Trophoblast cell (in vitro differentiated cells and primary cell): Measurements from ENCODE around the gene GLI2.

Experiments
- DNase-seq, 2 donors: peaks; one replicate each; pipeline ENCODE4 v3.0.0-alpha.2; 2016
- H2AFZ ChIP-seq: 2 replicates; pipeline ENCODE4 v1.6.1; 2013; ENCODE audit warnings: low read length, moderate library complexity, mild to moderate bottlenecking; ENCODE audit not compliant: insufficient read depth, poor library complexity
- H2AK5ac ChIP-seq: 2 replicates; pipeline ENCODE4 v1.6.1; 2013; ENCODE audit warnings: mild to moderate bottlenecking, low read length
- H2BK120ac ChIP-seq: 2 replicates; pipeline ENCODE4 v1.6.1; 2013; ENCODE audit warnings: low read length, mild to moderate bottlenecking, moderate library complexity; ENCODE audit not compliant: insufficient read depth, poor library complexity
- H2BK12ac ChIP-seq: 2 replicates; pipeline ENCODE4 v1.6.1; 2013; ENCODE audit warnings: mild to moderate bottlenecking, low read length, moderate library complexity
- H2BK5ac ChIP-seq: 2 replicates; pipeline ENCODE4 v1.6.1; 2013; ENCODE audit warnings: low read length, low read depth, moderate library complexity, mild to moderate bottlenecking; ENCODE audit not compliant: poor library complexity
- H3K14ac ChIP-seq: 2 replicates; pipeline ENCODE4 v1.6.1; 2013; ENCODE audit warnings: mild to moderate bottlenecking, low read length
- H3K18ac ChIP-seq: 2 replicates; pipeline ENCODE4 v1.6.1; 2013; ENCODE audit warnings: mild to moderate bottlenecking, low read length
- H3K23ac ChIP-seq: 2 replicates; pipeline ENCODE4 v1.6.1; 2013; ENCODE audit warnings: low read length
- H3K27ac ChIP-seq: 2 replicates; pipeline ENCODE4 v1.5.1; 2013; ENCODE audit warnings: low read depth, mild to moderate bottlenecking, inconsistent platforms, low read length, moderate library complexity
- H3K27me3 ChIP-seq: 2 replicates; pipeline ENCODE4 v1.6.1; 2013; ENCODE audit warnings: inconsistent platforms, mild to moderate bottlenecking, low read length, moderate library complexity; ENCODE audit not compliant: insufficient read depth
- H3K36me3 ChIP-seq, 2 experiments: 1 replicate in 1 of 2; 2 replicates in 1 of 2; pipeline ENCODE4 v1.6.1; 2013; ENCODE audit warnings: low read length in 2 of 2, mild to moderate bottlenecking in 2 of 2, moderate library complexity in 1 of 2; ENCODE audit not compliant: insufficient read depth in 2 of 2, control insufficient read depth in 1 of 2
- H3K4ac ChIP-seq: 2 replicates; pipeline ENCODE4 v1.6.1; 2013; ENCODE audit warnings: low read depth, mild to moderate bottlenecking, low read length, moderate library complexity
- H3K4me1 ChIP-seq, 2 experiments: 1 replicate in 1 of 2; 2 replicates in 1 of 2; pipeline ENCODE4 v1.6.1; 2013; ENCODE audit warnings: low read length in 2 of 2, mild to moderate bottlenecking in 2 of 2, moderate library complexity in 1 of 2; ENCODE audit not compliant: insufficient read depth in 2 of 2, control insufficient read depth in 1 of 2
- H3K4me2 ChIP-seq: 2 replicates; pipeline ENCODE4 v1.6.1; 2013; ENCODE audit warnings: inconsistent platforms, mild to moderate bottlenecking, low read length, moderate library complexity
- H3K4me3 ChIP-seq: 2 replicates; pipeline ENCODE4 v1.5.1; 2013; ENCODE audit warnings: mild to moderate bottlenecking, low read depth, low read length, inconsistent platforms
- H3K79me1 ChIP-seq: one replicate; pipeline ENCODE4 v1.6.1; 2013; ENCODE audit warnings: low read length
- H3K79me2 ChIP-seq: 2 replicates; pipeline ENCODE4 v1.6.1; 2013; ENCODE audit warnings: low read length, mild to moderate bottlenecking; ENCODE audit not compliant: control insufficient read depth, insufficient read depth, poor library complexity
- H3K9ac ChIP-seq: 2 replicates; pipeline ENCODE4 v1.6.1; 2013; ENCODE audit warnings: mild to moderate bottlenecking, low read length
- H3K9me3 ChIP-seq: 2 replicates; pipeline ENCODE4 v1.6.1; 2013; ENCODE audit warnings: low read depth, mild to moderate bottlenecking, control low read depth, inconsistent platforms, low read length; ENCODE audit not compliant: insufficient read depth
- H4K12ac ChIP-seq: 2 replicates; pipeline ENCODE4 v1.6.1; 2013; ENCODE audit warnings: low read depth, mild to moderate bottlenecking, low read length, moderate library complexity
- H4K8ac ChIP-seq: 2 replicates; pipeline ENCODE4 v1.6.1; 2013; ENCODE audit warnings: low read depth, mild to moderate bottlenecking, low read length, moderate library complexity
- H4K91ac ChIP-seq: one replicate; pipeline ENCODE4 v1.6.1; 2013; ENCODE audit warnings: low read depth, mild to moderate bottlenecking, low read length, moderate library complexity
- WGBS: extraction: QIAGEN DNeasy Blood & Tissue Kit; methylation state at CpG from one replicate; pipeline ENCODE4 v1.1.7; 2013; ENCODE audit warnings: missing lambda C conversion rate; ENCODE audit not compliant: insufficient read length, insufficient coverage; ENCODE audit errors: extremely low coverage; 5-methylcytosine and 5-hydroxymethylcytosine counted together

GLI2 gene

DNA sequence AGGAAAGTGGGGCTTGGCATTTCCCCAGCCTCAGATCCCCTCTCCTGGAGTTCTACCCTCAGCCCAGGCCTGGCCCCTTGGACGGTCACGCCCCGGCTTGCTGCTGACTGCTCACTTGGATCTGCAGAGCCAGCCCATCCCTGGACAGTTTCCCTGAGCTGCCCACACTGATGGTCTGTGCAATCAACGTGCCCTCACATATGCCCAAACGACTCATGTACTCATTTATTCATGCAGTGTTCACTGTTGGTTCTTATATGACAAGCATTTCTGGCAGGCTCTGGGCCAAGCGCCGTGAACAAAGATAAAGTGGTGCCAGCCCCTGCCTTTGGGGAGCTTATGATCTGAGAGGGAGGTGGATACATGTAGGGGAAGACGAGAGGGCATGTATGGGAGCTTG, 20.3 kb upstream of the GLI2 start:
- Histone ChIP-seq H3K14ac (no peak overlapping the region), H4K91ac (no peak overlapping the region), H3K4me3 (no peak overlapping the region), H3K4me2 (no peak overlapping the region), H3K79me2 (no peaks in the 10 kb centered on the region), H3K9ac (no peak overlapping the region), H3K27ac (no peak overlapping the region), H4K8ac (no peak overlapping the region), H3K18ac (no peak overlapping the region), H2AFZ (no peak overlapping the region), H3K27me3 (no peaks in the 10 kb centered on the region), H3K36me3 (no peaks in the 10 kb centered on the region), H4K12ac (no peak overlapping the region), H3K9me3 (no peaks in the 10 kb centered on the region), H2BK5ac (no peak overlapping the region), H3K23ac (no peak overlapping the region), H3K4ac (no peak overlapping the region), H2BK120ac (no peak overlapping the region), H2BK12ac (no peak overlapping the region), H3K79me1 (no peaks in the 10 kb centered on the region), H3K4me1 (no peaks in the 10 kb centered on the region), H2AK5ac (no peak overlapping the region)
- no peak for DNase-seq
- WGBS, result no CpG with 5 or more reads among the region's 8 CpGs

GRCh38 chr2:120715941-120716340, 19.7 kb upstream of the GLI2 start:
- Histone ChIP-seq H3K14ac (no peak overlapping the region), H3K4me3 (no peak overlapping the region), H3K18ac (no peak overlapping the region), H3K9me3 (no peaks in the 10 kb centered on the region), H4K12ac (no peak overlapping the region), H3K79me2 (no peaks in the 10 kb centered on the region), H3K27ac (no peak overlapping the region), H3K23ac (no peak overlapping the region), H3K4me2 (no peak overlapping the region), H3K4me1 (no peaks in the 10 kb centered on the region), H2BK120ac (no peak overlapping the region), H2AK5ac (no peak overlapping the region), H3K36me3 (no peaks in the 10 kb centered on the region), H3K9ac (no peak overlapping the region), H3K27me3 (no peaks in the 10 kb centered on the region), H3K4ac (no peak overlapping the region), H4K91ac (no peak overlapping the region), H2BK5ac (no peak overlapping the region), H2BK12ac (no peak overlapping the region), H3K79me1 (no peaks in the 10 kb centered on the region), H4K8ac (no peak overlapping the region), H2AFZ (no peak overlapping the region)
- no CpG with 5 or more reads among the region's 8 CpGs for WGBS
- no peak for DNase-seq

DNA sequence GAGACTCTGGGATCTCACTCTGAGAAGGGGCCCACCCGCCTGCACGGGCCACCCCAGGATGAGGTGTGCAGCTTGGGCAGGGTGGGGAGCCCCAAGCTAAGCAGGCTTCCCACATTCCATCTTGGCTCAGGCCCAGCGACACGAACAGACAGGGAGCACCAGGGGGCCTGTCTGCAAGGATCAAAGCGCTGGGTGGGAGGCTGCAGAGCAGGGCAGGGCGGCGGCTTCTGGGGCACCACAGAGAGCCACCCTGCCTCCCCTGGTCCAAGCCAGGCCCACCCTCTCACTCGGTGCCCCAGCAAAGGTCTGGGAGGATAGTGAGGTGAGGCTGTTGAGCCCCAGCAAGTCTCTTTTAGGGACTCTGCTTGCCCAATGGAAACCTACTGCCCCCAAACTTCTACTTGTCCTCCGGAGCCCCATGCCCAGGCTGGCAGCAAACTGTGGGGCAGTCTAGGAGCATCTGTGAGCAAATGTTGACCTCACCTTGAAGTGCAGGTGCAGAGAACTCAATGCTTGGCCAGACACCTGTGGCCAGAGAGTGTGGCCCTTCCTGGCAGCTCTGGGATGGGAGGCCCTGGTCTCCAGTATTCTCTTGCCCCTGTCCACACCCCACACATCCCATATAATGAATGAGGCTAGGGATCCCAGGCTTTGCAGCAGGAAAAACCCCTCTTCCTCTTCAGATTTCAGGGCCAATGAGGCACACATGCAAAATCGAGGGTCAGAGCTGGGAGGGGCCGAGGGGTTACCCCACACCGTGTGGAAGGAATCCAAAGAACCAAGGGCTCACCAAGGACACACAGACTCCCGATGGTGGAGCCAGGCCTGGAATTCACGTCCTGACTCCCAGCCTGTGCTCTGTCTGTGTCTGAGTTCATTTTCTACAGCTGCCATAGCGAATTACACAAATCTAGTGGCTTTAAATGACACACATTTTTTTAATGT, 18.8 kb upstream of the GLI2 start:
- Histone ChIP-seq H4K91ac (no peak overlapping the region), H3K27me3 (no peaks in the 10 kb centered on the region), H3K9ac (no peak overlapping the region), H3K4me3 (no peak overlapping the region), H2BK5ac (no peak overlapping the region), H3K4ac (no peak overlapping the region), H2BK120ac (no peak overlapping the region), H3K4me1 (no peaks in the 10 kb centered on the region), H3K14ac (no peak overlapping the region), H4K12ac (no peak overlapping the region), H3K79me2 (no peaks in the 10 kb centered on the region), H2AFZ (no peak overlapping the region), H3K36me3 (no peaks in the 10 kb centered on the region), H3K27ac (no peak overlapping the region), H3K9me3 (no peaks in the 10 kb centered on the region), H3K18ac (no peak overlapping the region), H3K23ac (no peak overlapping the region), H4K8ac (no peak overlapping the region), H3K4me2 (no peak overlapping the region), H2AK5ac (no peak overlapping the region), H3K79me1 (no peaks in the 10 kb centered on the region), H2BK12ac (no peak overlapping the region)
- no CpG with 5 or more reads among the region's 15 CpGs for WGBS
- DNase-seq, result no peak

- Histone ChIP-seq H2AFZ (no peak overlapping the region), H3K18ac (no peak overlapping the region), H3K79me2 (no peaks in the 10 kb centered on the region), H3K27me3 (no peaks in the 10 kb centered on the region), H4K12ac (no peak overlapping the region), H2BK120ac (no peak overlapping the region), H3K9me3 (no peaks in the 10 kb centered on the region), H2BK5ac (no peak overlapping the region), H2BK12ac (no peak overlapping the region), H3K4me3 (no peak overlapping the region), H3K36me3 (no peaks in the 10 kb centered on the region), H3K23ac (no peak overlapping the region), H2AK5ac (no peak overlapping the region), H3K27ac (no peak overlapping the region), H4K8ac (no peak overlapping the region), H3K9ac (no peak overlapping the region), H3K4me1 (peaks cover 2 to 3% of the 10 kb centered on the region in 2 experiments), H3K4me2 (no peak overlapping the region), H3K14ac (no peak overlapping the region), H3K4ac (no peak overlapping the region), H4K91ac (no peak overlapping the region), H3K79me1 (no peaks in the 10 kb centered on the region)
- no peak for DNase-seq
- WGBS, result no CpG with 5 or more reads among the region's 7 CpGs
These were observed 16.2 kb upstream of the GLI2 start for GRCh38 chr2:120719491-120719890.
